Endodermal cell (in vitro differentiated cells): ENCODE results near the gene CHCHD3. TPM values are rescaled to one million over a fixed set of nuclear protein-coding genes. Genes with fewer than 3 reads are reported as not detected.

Experiments used
- DNase-seq: peaks from one replicate; pipeline ENCODE4 v3.0.0-alpha.2; 2017
- H3K27ac ChIP-seq: 2 replicates; pipeline ENCODE4 v1.5.1; 2013; ENCODE audit warnings: mild to moderate bottlenecking, low read depth, low read length, moderate library complexity
- H3K27me3 ChIP-seq: 2 replicates; pipeline ENCODE4 v1.6.1; 2013; ENCODE audit warnings: mild to moderate bottlenecking, low read length, moderate library complexity; ENCODE audit not compliant: insufficient read depth, control insufficient read depth, poor library complexity, severe bottlenecking
- H3K36me3 ChIP-seq: 2 replicates; pipeline ENCODE4 v1.7.0; 2013; ENCODE audit warnings: mild to moderate bottlenecking, low read length, moderate library complexity; ENCODE audit not compliant: control insufficient read depth, insufficient read depth
- H3K4me1 ChIP-seq: one replicate; pipeline ENCODE4 v1.7.0; 2013; ENCODE audit warnings: low read length; ENCODE audit not compliant: control insufficient read depth, insufficient read depth
- H3K4me3 ChIP-seq: 2 replicates; pipeline ENCODE4 v1.5.1; 2013; ENCODE audit warnings: mild to moderate bottlenecking, low read length, moderate library complexity
- H3K9ac ChIP-seq: 2 replicates; pipeline ENCODE4 v1.6.1; 2013; ENCODE audit warnings: mild to moderate bottlenecking, low read length, moderate library complexity; ENCODE audit not compliant: poor library complexity, severe bottlenecking; ENCODE audit errors: extremely low read depth
- H3K9me3 ChIP-seq: 2 replicates; pipeline ENCODE4 v1.6.1; 2013; ENCODE audit warnings: mild to moderate bottlenecking, low read length, moderate library complexity; ENCODE audit not compliant: control insufficient read depth
- H3K27ac Mint-ChIP-seq: 2 replicates; pipeline ENCODE4 v1.8.0; 2020; ENCODE audit warnings: mixed read lengths
- H3K27me3 Mint-ChIP-seq: 2 replicates; pipeline ENCODE4 v1.8.0; 2021; ENCODE audit warnings: mild to moderate bottlenecking, mixed read lengths; ENCODE audit not compliant: insufficient read depth
- H3K36me3 Mint-ChIP-seq: 2 replicates; pipeline ENCODE4 v1.8.0; 2020; ENCODE audit warnings: low read depth, mixed read lengths
- H3K4me1 Mint-ChIP-seq: 2 replicates; pipeline ENCODE4 v1.8.0; 2020; ENCODE audit warnings: mixed read lengths
- H3K4me3 Mint-ChIP-seq: 2 replicates; pipeline ENCODE4 v1.8.0; 2020; ENCODE audit warnings: mild to moderate bottlenecking, moderate library complexity, mixed read lengths
- H3K9me3 Mint-ChIP-seq: 2 replicates; pipeline ENCODE4 v1.8.0; 2020; ENCODE audit warnings: mild to moderate bottlenecking, mixed read lengths
- CTCF ChIP-seq: fragments of 200-600 bp; sonication (generic); conservative IDR thresholded peaks from 2 replicates; pipeline ENCODE4 v1.5.0; 2021; ENCODE audit warnings: antibody characterized with exemption, mild to moderate bottlenecking
- WGBS, 2 experiments: methylation state at CpG; one replicate each; pipeline versions ENCODE4 v1.1.5 to v1.1.7; 2013; ENCODE audit warnings: missing lambda C conversion rate in 2 of 2, mixed read lengths in 1 of 2; ENCODE audit not compliant: insufficient coverage in 1 of 2, insufficient read length in 1 of 2; 5-methylcytosine and 5-hydroxymethylcytosine counted together
- total RNA-seq, 2 donors: library from RNA; stranded (reverse); fragmentation: NEBNext Ultra II Directional in 1 of 2; extraction: Animal tissue kit (Norgen Biotek cat#: 25700) in 1 of 2; gene quantifications; 2 replicates in 1 of 2; 3 replicates in 1 of 2; pipeline ENCODE4 v1.2.1, GENCODE V29; 2021

The CHCHD3 gene
- total RNA-seq, 2 donors from 2014 or later = 70.4 to 75.2 TPM

- Mint-ChIP-seq H3K9me3 (peaks cover 8% of the 10 kb centered on the region), H3K36me3 (peaks cover 10% of the 10 kb centered on the region), H3K27me3 (no peaks in the 10 kb centered on the region), H3K27ac (no peak overlapping the region), H3K4me3 (no peak overlapping the region), H3K4me1 (no peaks in the 10 kb centered on the region)
- Histone ChIP-seq H3K9ac (no peak overlapping the region), H3K27me3 (no peaks in the 10 kb centered on the region), H3K4me1 (no peaks in the 10 kb centered on the region), H3K9me3 (peaks cover 17% of the 10 kb centered on the region), H3K27ac (no peak overlapping the region), H3K36me3 (no peaks in the 10 kb centered on the region), H3K4me3 (no peak overlapping the region)
- no peak for DNase-seq
- 93 to 100% methylated on average over 1 of the region's 1 CpG for WGBS, 2 experiments
- TF ChIP-seq CTCF = no peak
These were observed 222.7 kb downstream of the CHCHD3 start for GRCh38 chr7:132859199-132859598.

GRCh38 chr7:132858760-132859159, 223.1 kb downstream of the CHCHD3 start:
- Histone ChIP-seq H3K27ac (no peak overlapping the region), H3K27me3 (no peaks in the 10 kb centered on the region), H3K4me3 (no peak overlapping the region), H3K9ac (no peak overlapping the region), H3K9me3 (peaks cover 12% of the 10 kb centered on the region), H3K4me1 (no peaks in the 10 kb centered on the region), H3K36me3 (no peaks in the 10 kb centered on the region)
- Mint-ChIP-seq H3K27me3 (no peaks in the 10 kb centered on the region), H3K27ac (no peak overlapping the region), H3K9me3 (peaks cover 4% of the 10 kb centered on the region), H3K4me3 (no peak overlapping the region), H3K4me1 (no peaks in the 10 kb centered on the region), H3K36me3 (peaks cover 6% of the 10 kb centered on the region)
- no peak for TF ChIP-seq CTCF
- DNase-seq = no peak
- 91 to 94% methylated on average over 2 to 4 of the region's 4 CpGs for WGBS, 2 experiments

GRCh38 chr7:132858251-132858650, 223.6 kb downstream of the CHCHD3 start:
- H3K27ac Mint-ChIP-seq = no peak overlapping the region
- 96 to 100% methylated on average over 1 to 2 of the region's 2 CpGs for whole genome bisulfite sequencing, 2 experiments

More at GRCh38 chr7:132858251-132858650, 223.6 kb downstream of the CHCHD3 start:
- Mint-ChIP-seq H3K27me3 (no peaks in the 10 kb centered on the region), H3K36me3 (peaks cover 5% of the 10 kb centered on the region), H3K4me1 (no peaks in the 10 kb centered on the region), H3K4me3 (no peak overlapping the region), H3K9me3 (no peaks in the 10 kb centered on the region)
- H3K4me3 ChIP-seq = no peak overlapping the region
- no peak for DNase-seq
- no peaks in the 10 kb centered on the region for H3K4me1 ChIP-seq
- H3K9ac ChIP-seq = no peak overlapping the region
- H3K9me3 ChIP-seq = peaks cover 7% of the 10 kb centered on the region
- no peaks in the 10 kb centered on the region for H3K36me3 ChIP-seq
- H3K27ac ChIP-seq = no peak overlapping the region
- H3K27me3 ChIP-seq = no peaks in the 10 kb centered on the region
- no peak for TF ChIP-seq CTCF
